DMS153 (cell line): ENCODE results near the gene PTPRD.
"Not testable (repeated sequence)": the region's sequence is repeated elsewhere in the genome, so short reads cannot be mapped to it uniquely, and the experiment has no call there.

ENCODE experiments used
- DNase-seq: peaks from one replicate; lab custom pipeline; 2025; lab: John Stamatoyannopoulos, UW

The PTPRD gene

DNA sequence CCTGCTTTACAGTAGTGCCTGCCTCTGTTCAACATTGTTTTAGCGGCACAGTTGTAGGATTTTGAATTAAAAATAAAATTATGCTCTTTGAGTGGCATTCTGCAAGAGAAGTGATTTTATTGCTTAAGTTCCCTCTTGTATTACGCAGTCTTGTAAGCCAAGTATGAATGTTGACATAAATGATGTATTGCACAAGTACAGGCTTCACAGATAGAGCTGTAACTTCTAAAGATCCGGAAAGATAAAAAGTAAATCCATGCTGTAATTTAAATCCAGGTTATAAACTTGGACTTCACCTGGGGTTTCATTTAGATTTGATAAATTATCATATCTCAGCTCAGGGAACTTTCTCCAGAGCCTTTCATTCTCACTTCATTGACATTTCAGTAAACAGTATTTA is 1114.7 kb downstream of the PTPRD start:
- no peak for DNase-seq

DNA sequence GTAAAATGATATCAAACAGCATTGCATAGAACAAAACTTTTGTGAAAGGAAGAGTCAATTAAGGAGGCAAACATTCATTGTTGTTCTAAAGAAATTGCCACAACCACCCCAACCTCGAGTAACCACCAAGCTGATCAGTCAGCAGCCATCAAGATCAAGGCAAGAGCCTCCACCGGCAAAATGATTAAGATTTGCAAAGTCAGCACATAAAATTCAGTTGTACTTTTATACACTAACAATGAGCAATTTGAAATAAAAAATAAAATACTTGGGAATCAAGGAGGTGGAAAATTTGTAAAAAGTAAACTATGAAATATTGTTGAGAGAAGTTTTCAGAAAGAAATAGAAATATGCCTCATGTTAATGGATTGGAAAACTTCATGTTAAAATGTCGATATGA is 1118.5 kb downstream of the PTPRD start:
- no peak for DNase-seq

DNA sequence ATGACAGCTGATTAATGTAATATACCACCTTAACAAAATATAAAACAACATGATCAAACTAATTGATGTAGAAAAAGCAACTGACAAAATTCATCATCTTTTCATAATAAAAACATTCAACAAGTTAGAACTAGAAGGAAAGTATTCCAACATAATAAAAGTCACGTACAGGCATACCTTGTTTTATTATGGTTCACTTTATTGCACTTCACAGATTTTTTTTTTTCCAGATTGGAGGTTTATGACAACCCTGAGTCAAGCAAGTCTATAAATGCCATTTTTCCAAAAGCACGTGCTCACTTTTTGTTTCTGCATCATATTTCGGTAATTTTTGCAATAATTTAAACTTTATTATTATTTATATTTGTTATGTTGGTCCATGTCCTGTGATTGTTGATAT is 1120.3 kb downstream of the PTPRD start:
- no peak for DNase-seq

DNA sequence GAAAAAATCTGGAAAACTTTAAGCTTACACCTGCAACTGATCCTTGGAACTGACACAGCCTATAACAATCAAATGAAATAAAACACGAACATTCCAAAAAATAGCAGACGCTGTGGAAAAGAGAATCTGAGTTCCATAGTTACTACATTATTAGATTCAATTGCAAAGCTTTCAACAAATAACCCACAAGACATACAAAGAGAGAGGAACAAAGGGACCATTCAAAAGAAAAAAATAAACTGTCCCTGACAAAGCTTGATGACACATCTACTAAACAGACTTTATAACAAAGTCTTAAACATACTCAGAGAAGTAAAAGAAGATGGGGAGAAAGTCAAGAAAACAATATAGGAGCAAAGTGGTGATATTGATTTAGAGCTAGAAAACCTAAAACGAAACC is 1123.6 kb downstream of the PTPRD start:
- no peak for DNase-seq

- no peak for DNase-seq
Measured at GRCh38 chr9:9483175-9483574, 1129.6 kb downstream of the PTPRD start.

DNA sequence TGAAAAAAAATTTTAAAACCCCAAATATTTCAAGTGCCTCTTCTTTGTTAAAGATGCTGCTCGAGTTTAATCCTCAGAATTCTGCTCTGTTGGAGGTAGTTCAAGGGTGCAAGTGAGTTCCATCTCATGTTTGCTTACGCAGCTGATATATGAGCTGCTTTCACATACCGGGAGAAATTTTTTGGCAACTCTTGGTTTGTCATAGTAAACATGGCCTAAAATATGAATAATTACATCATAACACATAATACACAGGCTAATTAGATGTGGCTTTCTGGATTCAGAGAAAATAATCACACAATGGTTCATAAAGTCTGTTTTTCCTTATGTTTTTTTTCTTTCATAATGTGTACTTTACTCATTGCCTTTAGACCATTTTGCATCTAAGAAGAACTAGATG is 1134.1 kb downstream of the PTPRD start:
- no peak for DNase-seq

- DNase-seq, result no peak
Measured at GRCh38 chr9:9469271-9469670, 1143.5 kb downstream of the PTPRD start.

DNA sequence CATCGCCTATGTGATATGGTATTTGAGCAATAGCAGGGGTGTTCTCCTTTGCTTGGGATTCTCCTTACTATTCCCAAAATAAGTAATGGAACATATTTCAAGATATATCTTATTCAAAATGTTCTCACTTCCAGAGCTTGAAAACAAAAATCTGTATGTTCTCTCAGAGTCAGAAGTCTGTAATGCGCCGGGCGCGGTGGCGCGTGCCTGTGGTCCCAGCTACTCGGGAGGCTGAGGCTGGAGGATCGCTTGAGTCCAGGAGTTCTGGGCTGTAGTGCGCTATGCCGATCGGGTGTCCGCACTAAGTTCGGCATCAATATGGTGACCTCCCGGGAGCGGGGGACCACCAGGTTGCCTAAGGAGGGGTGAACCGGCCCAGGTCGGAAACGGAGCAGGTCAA is 1170.9 kb downstream of the PTPRD start:
- DNase-seq, result not testable (repeated sequence)

GRCh38 chr9:9437641-9438040 is 1175.2 kb downstream of the PTPRD start:
- DNase-seq, result no peak

DNA sequence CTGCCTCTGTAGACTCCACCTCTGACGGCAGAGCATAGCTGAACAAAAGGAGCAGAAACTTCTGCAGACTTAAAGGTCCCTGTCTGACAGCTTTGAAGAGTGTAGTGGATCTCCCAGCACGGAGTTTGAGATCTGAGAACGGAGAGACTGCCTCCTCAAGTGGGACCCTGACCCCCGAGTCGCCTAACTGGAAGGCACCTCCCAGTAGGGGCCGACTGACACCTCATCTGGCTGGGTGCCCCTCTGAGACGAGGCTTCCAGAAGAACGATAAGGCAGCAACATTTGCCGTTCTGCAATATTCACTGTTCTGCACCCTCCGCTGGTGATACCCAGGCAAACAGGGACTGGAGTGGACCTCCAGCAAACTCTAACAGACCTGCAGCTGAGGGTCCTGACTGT is 1186.3 kb downstream of the PTPRD start:
- not testable (repeated sequence) for DNase-seq

- no peak for DNase-seq
Measured at GRCh38 chr9:9412241-9412640, 1200.6 kb downstream of the PTPRD start.

- DNase-seq, result no peak
Measured at GRCh38 chr9:9410736-9411135, 1202.1 kb downstream of the PTPRD start.

DNA sequence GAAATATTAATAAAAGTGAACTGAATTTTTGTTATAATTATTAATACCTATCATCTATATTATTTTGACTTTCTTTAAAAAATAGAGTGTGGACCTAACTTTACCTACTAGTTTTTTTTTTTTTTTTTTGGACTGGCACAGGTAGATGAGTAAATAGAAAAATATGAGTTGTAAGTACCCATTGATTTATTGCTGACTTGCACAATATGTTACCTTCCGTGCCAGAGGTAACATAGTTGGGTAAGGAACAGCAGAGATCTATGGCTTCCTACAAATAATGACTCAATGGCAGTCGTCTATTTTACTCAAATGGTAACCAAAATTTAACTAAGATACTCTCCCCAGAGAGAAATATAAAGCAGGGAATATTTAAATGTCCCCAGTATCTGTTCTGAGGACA is 1212.8 kb downstream of the PTPRD start:
- DNase-seq, result no peak

GRCh38 chr9:9396518-9396917 is 1216.3 kb downstream of the PTPRD start:
- DNase-seq, result no peak

GRCh38 chr9:9395539-9395938 is 1217.3 kb downstream of the PTPRD start:
- no peak for DNase-seq

DNA sequence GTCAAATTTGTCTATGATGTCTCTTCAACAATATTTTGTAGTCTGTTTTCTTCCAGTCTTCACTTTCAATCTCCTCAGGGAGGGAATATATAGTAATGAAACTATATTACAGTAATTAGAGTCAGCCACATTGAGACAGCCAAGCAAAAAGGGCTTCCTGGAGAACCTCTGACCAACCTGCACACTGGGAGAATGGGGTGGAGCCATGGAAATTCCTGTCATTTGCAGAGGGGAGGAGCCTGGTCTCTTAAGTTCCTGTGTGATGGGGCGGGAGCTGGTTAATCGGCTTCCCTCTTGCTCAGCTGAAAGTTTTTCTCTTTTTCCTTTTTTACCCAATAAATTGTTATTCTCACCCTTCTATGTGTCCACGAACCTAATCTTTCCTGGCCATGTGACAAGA is 1220.0 kb downstream of the PTPRD start:
- no peak for DNase-seq

- DNase-seq, result no peak
Measured at GRCh38 chr9:9389904-9390303, 1222.9 kb downstream of the PTPRD start.

- no peak for DNase-seq
Measured at GRCh38 chr9:9387511-9388115, 1225.2 kb downstream of the PTPRD start.

DNA sequence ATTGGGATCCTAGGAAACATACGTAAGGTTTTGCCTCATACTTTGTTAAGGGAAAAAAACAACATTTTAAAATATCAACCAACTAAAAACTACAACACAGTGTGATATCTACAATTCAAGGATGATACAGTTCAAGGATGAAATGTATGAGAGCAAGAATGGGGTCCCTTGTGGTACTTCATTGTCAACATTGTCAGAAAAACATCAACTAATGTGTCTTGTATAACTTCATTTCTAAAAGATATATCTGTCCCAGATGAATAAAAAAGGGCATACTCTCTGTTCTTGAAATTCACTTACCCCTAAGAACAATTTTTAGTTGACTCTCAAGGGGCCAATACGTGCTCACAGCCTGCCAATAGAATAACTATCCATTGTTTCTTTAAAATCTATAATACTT is 1250.5 kb downstream of the PTPRD start:
- DNase-seq, result no peak

DNA sequence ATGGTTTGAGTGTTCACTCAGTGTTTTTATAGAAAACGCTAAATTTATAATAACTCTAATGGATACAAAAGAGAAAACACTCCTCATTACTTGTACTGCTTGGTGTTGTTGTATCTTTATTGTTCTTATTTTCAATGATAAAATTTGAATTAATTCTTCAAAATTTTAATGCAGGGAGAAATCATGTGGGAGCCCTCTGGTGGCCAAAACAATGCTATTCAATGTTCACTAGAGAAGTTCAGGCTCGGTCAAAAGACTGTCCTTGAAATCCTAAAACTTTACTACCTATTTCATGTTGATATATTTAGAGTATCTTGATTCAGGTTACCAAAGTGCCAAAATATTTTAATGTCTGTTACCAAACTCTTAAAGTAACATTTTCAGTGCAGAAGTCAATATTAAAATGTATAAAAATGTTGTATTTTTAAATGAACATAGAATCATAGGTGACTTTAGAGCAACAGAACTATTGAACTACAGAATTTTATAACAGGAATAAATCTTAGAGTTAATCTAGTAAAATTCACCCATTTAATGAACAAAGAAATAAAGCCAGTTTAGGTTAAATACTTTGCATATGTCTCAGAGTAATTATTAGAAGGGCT is 1259.8 kb downstream of the PTPRD start:
- no peak for DNase-seq

DNA sequence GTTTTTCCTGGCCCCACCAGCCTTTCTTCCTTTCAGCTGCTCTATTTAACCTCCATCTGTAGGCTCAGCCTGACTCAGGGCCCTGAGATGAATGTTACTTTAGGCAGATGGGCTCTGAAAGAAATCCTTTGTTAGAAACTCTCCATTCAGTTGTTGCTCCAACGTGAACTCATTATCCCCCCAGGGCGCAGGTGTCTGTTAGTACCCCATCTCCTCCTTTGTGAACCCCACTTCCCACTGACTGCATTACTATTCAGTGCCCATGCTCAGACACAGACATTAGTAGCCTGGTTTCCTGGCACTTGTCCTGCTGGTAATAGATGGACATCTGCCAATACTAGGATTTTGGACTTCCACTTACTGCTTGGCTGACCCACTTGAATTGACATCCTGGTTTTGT is 1271.6 kb downstream of the PTPRD start:
- DNase-seq, result no peak

GRCh38 chr9:9337129-9337528 is 1275.7 kb downstream of the PTPRD start:
- DNase-seq, result no peak

DNA sequence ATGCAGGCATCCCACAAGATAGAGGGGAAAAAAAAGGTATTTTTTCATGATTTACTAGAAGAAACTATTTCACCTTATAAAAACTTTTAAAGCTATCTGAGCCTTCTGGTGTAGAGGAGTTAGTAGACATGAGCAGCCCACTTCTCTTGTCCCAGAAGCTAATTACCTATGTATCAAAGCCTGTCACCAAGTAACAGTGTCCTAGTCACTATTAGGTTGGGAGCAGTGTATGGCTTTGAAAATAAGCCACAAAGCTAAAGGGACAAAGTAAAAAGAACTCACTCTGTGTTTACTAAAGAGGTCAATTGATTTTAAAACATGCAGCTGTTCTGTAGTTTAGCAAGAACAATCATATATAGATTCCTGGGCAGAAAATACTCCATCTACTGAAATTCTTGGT is 1286.1 kb downstream of the PTPRD start:
- no peak for DNase-seq

DNA sequence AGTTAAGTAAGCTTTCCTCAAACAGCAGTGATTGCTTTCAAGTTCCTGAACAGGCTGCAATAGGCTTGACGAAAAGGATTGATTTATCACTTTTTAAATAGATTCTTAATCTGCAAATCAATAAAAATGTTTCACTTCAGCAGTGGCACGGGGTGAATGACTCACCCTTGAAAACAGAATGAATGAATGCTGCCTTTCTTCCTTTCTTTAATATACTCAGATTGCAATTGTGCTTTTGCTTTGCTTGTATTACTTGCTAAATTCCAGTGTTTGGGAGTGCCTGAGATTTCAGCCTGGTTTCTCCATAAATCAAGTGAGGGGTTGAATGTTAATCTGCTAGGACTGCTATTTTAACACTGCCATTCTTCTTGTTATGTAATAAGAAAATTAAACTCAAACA is 1293.8 kb downstream of the PTPRD start:
- DNase-seq, result no peak
